Hepatocyte (in vitro differentiated cells): ENCODE results near the gene STK40. TPM values are rescaled to one million over a fixed set of nuclear protein-coding genes. Genes with fewer than 3 reads are reported as not detected.

Source experiments
- DNase-seq: peaks from one replicate; pipeline ENCODE4 v3.0.0-alpha.2; 2016; ENCODE audit warnings: low spot score
- H2AFZ ChIP-seq: fragments of 200-600 bp; sonication (generic); 2 replicates; pipeline ENCODE4 v1.6.0; 2016; ENCODE audit warnings: antibody characterized with exemption, mild to moderate bottlenecking
- H3K27ac ChIP-seq: fragments of 200-600 bp; sonication (generic); 2 replicates; pipeline ENCODE4 v1.5.1; 2016; ENCODE audit warnings: mild to moderate bottlenecking
- H3K27me3 ChIP-seq: fragments of 200-600 bp; sonication (generic); 2 replicates; pipeline ENCODE4 v1.6.1; 2016
- H3K36me3 ChIP-seq: fragments of 200-600 bp; sonication (generic); replicated peaks from 2 replicates; pipeline ENCODE4 v1.5.1; 2016; ENCODE audit warnings: low read depth; ENCODE audit not compliant: insufficient read depth
- H3K4me1 ChIP-seq: fragments of 200-600 bp; sonication (generic); 2 replicates; pipeline ENCODE4 v1.5.1; 2016; ENCODE audit warnings: mild to moderate bottlenecking, moderate library complexity; ENCODE audit not compliant: insufficient read depth
- H3K4me2 ChIP-seq: fragments of 200-600 bp; sonication (generic); 2 replicates; pipeline ENCODE4 v1.6.0; 2016
- H3K4me3 ChIP-seq: fragments of 200-600 bp; sonication (generic); 2 replicates; pipeline ENCODE4 v1.5.1; 2016; ENCODE audit warnings: mild to moderate bottlenecking
- H3K79me2 ChIP-seq: fragments of 200-600 bp; sonication (generic); 2 replicates; pipeline ENCODE4 v1.6.0; 2017; ENCODE audit warnings: mild to moderate bottlenecking
- H3K9me2 ChIP-seq: fragments of 200-600 bp; sonication (generic); replicated peaks from 2 replicates; pipeline ENCODE4 v1.6.0; 2017; ENCODE audit warnings: mild to moderate bottlenecking; ENCODE audit not compliant: insufficient read depth
- H3K9me3 ChIP-seq: fragments of 200-600 bp; sonication (generic); 2 replicates; pipeline ENCODE4 v1.5.1; 2016; ENCODE audit warnings: low read depth, mild to moderate bottlenecking
- H4K20me1 ChIP-seq: fragments of 200-600 bp; sonication (generic); 2 replicates; pipeline ENCODE4 v1.6.0; 2016; ENCODE audit warnings: mild to moderate bottlenecking; ENCODE audit not compliant: insufficient read depth, poor library complexity, severe bottlenecking
- CTCF ChIP-seq: fragments of 200-600 bp; sonication (generic); IDR thresholded peaks from 2 replicates; pipeline ENCODE4 v1.5.1; 2016; ENCODE audit warnings: antibody characterized with exemption, mild to moderate bottlenecking; ENCODE audit not compliant: poor library complexity
- EZH2 ChIP-seq: fragments of 200-600 bp; sonication (generic); IDR thresholded peaks from 2 replicates; pipeline ENCODE4 v1.6.1; 2016; ENCODE audit warnings: antibody characterized with exemption, mild to moderate bottlenecking, borderline replicate concordance
- EZH2phosphoT487 ChIP-seq: fragments of 200-600 bp; sonication (generic); IDR thresholded peaks from one replicate; pipeline ENCODE4 v1.6.1; 2018; ENCODE audit warnings: antibody characterized with exemption, mild to moderate bottlenecking, low read depth, moderate library complexity; ENCODE audit not compliant: unreplicated experiment, severe bottlenecking
- WGBS: methylation state at CpG from one replicate; pipeline ENCODE4 v1.1.6; 2016; ENCODE audit warnings: low lambda C conversion rate; ENCODE audit errors: missing lambda C conversion rate; 5-methylcytosine and 5-hydroxymethylcytosine counted together
- polyA plus RNA-seq: library from polyadenylated mRNA; unstranded; fragments of >200 nt; fragmentation: Nextera tagmentation; extraction: Ambion mirVana; gene quantifications from 2 replicates; pipeline ENCODE4 v1.2.1, GENCODE V29; 2016
- total RNA-seq: library from RNA; depleted of rRNA; stranded (reverse); fragments of >200 nt; gene quantifications from 2 replicates; pipeline ENCODE4 v1.2.3, GENCODE V29; 2014

The STK40 gene
- total and polyA plus RNA-seq, 2 experiments from 2014 or later, result 30.7 to 56.3 TPM

GRCh38 chr1:36343651-36344394 is 41.9 kb downstream of the STK40 start:
- no peak overlapping the region for H3K4me2 ChIP-seq
- TF ChIP-seq CTCF, result no peak
- no peak for TF ChIP-seq EZH2
- no peak for TF ChIP-seq EZH2phosphoT487
- no peaks in the 10 kb centered on the region for H3K27me3 ChIP-seq
- H3K79me2 ChIP-seq, result no peaks in the 10 kb centered on the region
- WGBS, result 96% methylated on average over 22 of the region's 24 CpGs
- no peak overlapping the region for H3K27ac ChIP-seq
- no peaks in the 10 kb centered on the region for H3K4me1 ChIP-seq
- H3K9me3 ChIP-seq, result no peaks in the 10 kb centered on the region
- H4K20me1 ChIP-seq, result no peaks in the 10 kb centered on the region
- H3K9me2 ChIP-seq, result no peaks in the 10 kb centered on the region
- no peaks in the 10 kb centered on the region for H3K36me3 ChIP-seq
- no peak for DNase-seq
- no peak overlapping the region for H2AFZ ChIP-seq
- H3K4me3 ChIP-seq, result no peak overlapping the region

- H3K4me1 ChIP-seq, result no peaks in the 10 kb centered on the region
- WGBS, result 84% methylated on average over 10 of the region's 10 CpGs
- no peaks in the 10 kb centered on the region for H3K36me3 ChIP-seq
- H3K79me2 ChIP-seq, result no peaks in the 10 kb centered on the region
- no peak overlapping the region for H3K4me3 ChIP-seq
- H3K27ac ChIP-seq, result no peak overlapping the region
- H4K20me1 ChIP-seq, result no peaks in the 10 kb centered on the region
- TF ChIP-seq CTCF (peak; percentile 50), EZH2 (no peak)
- H3K27me3 ChIP-seq, result no peaks in the 10 kb centered on the region
- no peak overlapping the region for H2AFZ ChIP-seq
- peak; percentile 52 for DNase-seq
- H3K9me2 ChIP-seq, result no peaks in the 10 kb centered on the region
- no peaks in the 10 kb centered on the region for H3K9me3 ChIP-seq
- no peak overlapping the region for H3K4me2 ChIP-seq
Observed at GRCh38 chr1:36342426-36343185, 43.1 kb downstream of the STK40 start.

- WGBS, result 97% methylated on average over 29 of the region's 34 CpGs
- H3K36me3 ChIP-seq, result no peaks in the 10 kb centered on the region
- TF ChIP-seq CTCF (no peak), EZH2phosphoT487 (no peak), EZH2 (no peak)
Observed at GRCh38 chr1:36341626-36342320, 44.0 kb downstream of the STK40 start.

More at GRCh38 chr1:36341626-36342320, 44.0 kb downstream of the STK40 start:
- H3K27ac ChIP-seq, result no peak overlapping the region
- H3K79me2 ChIP-seq, result no peaks in the 10 kb centered on the region
- H3K4me1 ChIP-seq, result no peaks in the 10 kb centered on the region
- H3K4me2 ChIP-seq, result no peak overlapping the region
- H3K27me3 ChIP-seq, result no peaks in the 10 kb centered on the region
- no peak for DNase-seq
- H3K9me3 ChIP-seq, result no peaks in the 10 kb centered on the region
- H3K4me3 ChIP-seq, result no peak overlapping the region
- no peaks in the 10 kb centered on the region for H4K20me1 ChIP-seq
- no peaks in the 10 kb centered on the region for H3K9me2 ChIP-seq
- no peak overlapping the region for H2AFZ ChIP-seq
